ENCODE results near the gene RAB23. TPM values are rescaled to one million over a fixed set of nuclear protein-coding genes. Genes with fewer than 3 reads are reported as not detected.

Gene RAB23
- total RNA-seq, 2 experiments from 2014 or later = 3.5 to 4.1 TPM

DNA sequence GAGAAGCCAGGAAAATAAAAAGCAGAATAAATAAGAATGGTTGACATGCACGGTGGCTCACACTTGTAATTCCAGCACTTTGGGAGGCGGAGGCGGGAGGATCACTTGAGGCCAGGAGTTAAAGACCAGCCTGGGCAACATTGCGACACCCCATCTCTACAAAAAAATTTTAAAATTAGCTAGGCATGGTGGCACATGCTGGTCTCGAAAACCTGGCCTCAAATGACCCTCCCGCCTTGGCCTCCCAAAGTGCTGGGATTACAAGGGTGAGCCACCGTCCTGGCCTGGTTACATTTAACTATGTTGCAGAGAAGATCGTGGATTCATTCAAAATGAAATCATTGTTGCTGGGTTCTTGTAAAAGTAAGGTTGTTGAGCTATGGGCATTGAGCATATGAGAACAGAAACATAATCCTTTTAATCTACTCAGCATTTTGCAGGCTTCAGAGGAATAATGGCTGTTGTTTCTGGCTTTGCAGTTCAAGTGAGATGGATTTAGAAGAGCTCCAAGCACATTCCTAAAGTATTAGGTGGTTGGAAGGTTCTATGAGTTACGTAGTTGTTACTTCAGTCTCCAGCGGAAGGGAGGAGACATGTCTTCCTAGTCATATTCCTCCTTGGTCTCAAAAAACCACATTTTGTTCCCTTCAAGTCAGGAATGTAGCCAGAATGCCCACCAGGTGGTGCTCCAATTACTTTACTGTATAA lies 45.6 kb upstream of the RAB23 start:
- Histone ChIP-seq H4K20me1 (ENCODE audit: insufficient read depth, low read length) (no peaks in the 10 kb centered on the region), H3K9me3 (ENCODE audit: low read length) (no peaks in the 10 kb centered on the region), H3K36me3 (ENCODE audit: insufficient read depth, low read length) (no peaks in the 10 kb centered on the region), H3K4me3 (ENCODE audit: low read depth, low read length, poor library complexity, severe bottlenecking) (no peak overlapping the region), H3K27ac (ENCODE audit: low read depth, low read length, poor library complexity, severe bottlenecking) (no peak overlapping the region), H3K4me1 (ENCODE audit: insufficient read depth, low read length, poor library complexity, severe bottlenecking) (no peaks in the 10 kb centered on the region), H3K9me2 (ENCODE audit: insufficient read depth, low read length) (no peaks in the 10 kb centered on the region), H3K79me2 (ENCODE audit: insufficient read depth, low read depth, low read length) (no peaks in the 10 kb centered on the region), H3K4me2 (ENCODE audit: low read length) (no peak overlapping the region), H2AFZ (ENCODE audit: low read length) (no peak overlapping the region)
- peak; percentile 46 for DNase-seq (ENCODE audit: low spot score)
- ChIA-PET POLR2A (interaction anchor here (0.6 kb wide), 1 partner anchor 183 kb away, joined by 3 read pairs; no protein-coding TSS in a partner anchor), CTCF (ENCODE audit: unreplicated experiment) (no interaction called here)
- TF ChIP-seq, protein P1, sequence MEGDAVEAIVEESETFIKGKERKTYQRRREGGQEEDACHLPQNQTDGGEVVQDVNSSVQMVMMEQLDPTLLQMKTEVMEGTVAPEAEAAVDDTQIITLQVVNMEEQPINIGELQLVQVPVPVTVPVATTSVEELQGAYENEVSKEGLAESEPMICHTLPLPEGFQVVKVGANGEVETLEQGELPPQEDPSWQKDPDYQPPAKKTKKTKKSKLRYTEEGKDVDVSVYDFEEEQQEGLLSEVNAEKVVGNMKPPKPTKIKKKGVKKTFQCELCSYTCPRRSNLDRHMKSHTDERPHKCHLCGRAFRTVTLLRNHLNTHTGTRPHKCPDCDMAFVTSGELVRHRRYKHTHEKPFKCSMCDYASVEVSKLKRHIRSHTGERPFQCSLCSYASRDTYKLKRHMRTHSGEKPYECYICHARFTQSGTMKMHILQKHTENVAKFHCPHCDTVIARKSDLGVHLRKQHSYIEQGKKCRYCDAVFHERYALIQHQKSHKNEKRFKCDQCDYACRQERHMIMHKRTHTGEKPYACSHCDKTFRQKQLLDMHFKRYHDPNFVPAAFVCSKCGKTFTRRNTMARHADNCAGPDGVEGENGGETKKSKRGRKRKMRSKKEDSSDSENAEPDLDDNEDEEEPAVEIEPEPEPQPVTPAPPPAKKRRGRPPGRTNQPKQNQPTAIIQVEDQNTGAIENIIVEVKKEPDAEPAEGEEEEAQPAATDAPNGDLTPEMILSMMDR (conservative IDR thresholded peaks at IDR 0.05; ENCODE audit: low read length) = peak; percentile 82
- no peak for TF ChIP-seq EZH2phosphoT487 (IDR thresholded peaks at IDR 0.05; ENCODE audit: borderline replicate concordance, low read depth, low read length)
- intact Hi-C loops (cut with micrococcal nuclease; ENCODE audit: unreplicated experiment) = loop anchor here (1.0 kb wide), 1 partner anchor 49 kb away; no protein-coding TSS in a partner anchor
- BruUV-seq (replicated peaks) = no TSS peak

GRCh38 chr6:57265755-57266221 lies 43.7 kb upstream of the RAB23 start:
- intact Hi-C loops (cut with micrococcal nuclease; ENCODE audit: unreplicated experiment) = no loop called here
- Histone ChIP-seq H3K79me2 (ENCODE audit: insufficient read depth, low read depth, low read length) (no peaks in the 10 kb centered on the region), H3K9me2 (ENCODE audit: insufficient read depth, low read length) (no peaks in the 10 kb centered on the region), H3K9me3 (ENCODE audit: low read length) (no peaks in the 10 kb centered on the region), H3K4me2 (ENCODE audit: low read length) (no peak overlapping the region), H2AFZ (ENCODE audit: low read length) (no peak overlapping the region), H4K20me1 (ENCODE audit: insufficient read depth, low read length) (no peaks in the 10 kb centered on the region), H3K27ac (ENCODE audit: low read depth, low read length, poor library complexity, severe bottlenecking) (no peak overlapping the region), H3K4me1 (ENCODE audit: insufficient read depth, low read length, poor library complexity, severe bottlenecking) (no peaks in the 10 kb centered on the region), H3K36me3 (ENCODE audit: insufficient read depth, low read length) (no peaks in the 10 kb centered on the region), H3K4me3 (ENCODE audit: low read depth, low read length, poor library complexity, severe bottlenecking) (no peak overlapping the region)
- no TSS peak for BruUV-seq (replicated peaks)
- ChIA-PET POLR2A (interaction anchor here (0.6 to 1.5 kb wide), 3 partner anchors 11 to 171 kb away, joined by 3 to 6 read pairs (median 3); no protein-coding TSS in a partner anchor), CTCF (ENCODE audit: unreplicated experiment) (no interaction called here)
- DNase-seq (ENCODE audit: low spot score) = no peak
- TF ChIP-seq, protein P1 (conservative IDR thresholded peaks at IDR 0.05; ENCODE audit: low read length) = no peak
- TF ChIP-seq EZH2phosphoT487 (IDR thresholded peaks at IDR 0.05; ENCODE audit: borderline replicate concordance, low read depth, low read length) = no peak

GRCh38 chr6:57263739-57264138 lies 41.6 kb upstream of the RAB23 start:
- no peak for DNase-seq (ENCODE audit: low spot score)
- no TSS peak for BruUV-seq (replicated peaks)
- CTCF ChIA-PET (ENCODE audit: unreplicated experiment) = no interaction called here
- no peaks in the 10 kb centered on the region for H3K9me3 ChIP-seq (ENCODE audit: low read length)
- no peaks in the 10 kb centered on the region for H3K36me3 ChIP-seq (ENCODE audit: insufficient read depth, low read length)
- H3K4me2 ChIP-seq (ENCODE audit: low read length) = no peak overlapping the region
- no peak overlapping the region for H3K27ac ChIP-seq (ENCODE audit: low read depth, low read length, poor library complexity, severe bottlenecking)
- H3K9me2 ChIP-seq (ENCODE audit: insufficient read depth, low read length) = no peaks in the 10 kb centered on the region
- POLR2A ChIA-PET = no interaction called here
- no peaks in the 10 kb centered on the region for H3K79me2 ChIP-seq (ENCODE audit: insufficient read depth, low read depth, low read length)
- intact Hi-C loops (cut with micrococcal nuclease; ENCODE audit: unreplicated experiment) = no loop called here
- no peak overlapping the region for H3K4me3 ChIP-seq (ENCODE audit: low read depth, low read length, poor library complexity, severe bottlenecking)
- H2AFZ ChIP-seq (ENCODE audit: low read length) = no peak overlapping the region
- no peaks in the 10 kb centered on the region for H3K4me1 ChIP-seq (ENCODE audit: insufficient read depth, low read length, poor library complexity, severe bottlenecking)
- no peaks in the 10 kb centered on the region for H4K20me1 ChIP-seq (ENCODE audit: insufficient read depth, low read length)
- TF ChIP-seq EZH2phosphoT487 (IDR thresholded peaks at IDR 0.05; ENCODE audit: borderline replicate concordance, low read depth, low read length) = no peak
- TF ChIP-seq, protein P1 (conservative IDR thresholded peaks at IDR 0.05; ENCODE audit: low read length) = no peak
